H1 (cell line): Measurements from ENCODE around the gene ZNF667. TPM values are rescaled to one million over a fixed set of nuclear protein-coding genes. Genes with fewer than 3 reads are reported as not detected.

Experiments used
- CHD2 ChIP-seq: IDR thresholded peaks from 2 replicates; pipeline ENCODE4 v1.6.1; 2012; ENCODE audit warnings: low read length, improper control_type of control experiment
- EGR1 ChIP-seq: IDR thresholded peaks from 2 replicates; pipeline ENCODE4 v1.6.1; 2011; ENCODE audit warnings: low read depth, low read length, borderline replicate concordance
- SIN3A ChIP-seq, 2 experiments: IDR thresholded peaks in 1 of 2; conservative IDR thresholded peaks in 1 of 2; 2 replicates each; pipeline ENCODE4 v1.6.1; 2011 to 2012; ENCODE audit warnings: low read length in 2 of 2, improper control_type of control experiment in 1 of 2, low read depth in 1 of 2, mild to moderate bottlenecking in 1 of 2
- YY1 ChIP-seq: IDR thresholded peaks from 2 replicates; pipeline ENCODE4 v1.6.1; 2011; ENCODE audit warnings: low read depth, mild to moderate bottlenecking, low read length
- polyA plus RNA-seq, 7 experiments: library from polyadenylated mRNA; depleted of rRNA in 3 of 7; stranded (reverse) in 5 of 7; unstranded in 2 of 7; fragments of >200 nt in 5 of 7; fragments of 200-250 nt in 2 of 7; gene quantifications; 1 replicate in 5 of 7; 2 replicates in 1 of 7; 4 replicates in 1 of 7; pipeline versions ENCODE4 v1.2.1 to v1.2.3, GENCODE V29; 2011 to 2013; ENCODE audit warnings: missing spikeins in 2 of 7, mixed read lengths in 2 of 7
- total RNA-seq: library from RNA; stranded (reverse); fragmentation: NEBNext Ultra II Directional; extraction: Animal tissue kit (Norgen Biotek cat#: 25700); gene quantifications from 2 replicates; pipeline ENCODE4 v1.2.1, GENCODE V29; 2021
- TF ChIP-seq, protein P1 (sequence below), 3 experiments: IDR thresholded peaks; 1 replicate in 2 of 3; 2 replicates in 1 of 3; pipeline versions ENCODE4 v1.5.1 to v1.6.1; 2011; ENCODE audit warnings: low read length in 3 of 3, mild to moderate bottlenecking in 3 of 3, inconsistent platforms in 2 of 3, low read depth in 1 of 3, moderate library complexity in 1 of 3; ENCODE audit not compliant: insufficient read depth in 1 of 3; ENCODE audit errors: control extremely low read depth in 1 of 3

The ZNF667 gene
- total and polyA plus RNA-seq, 2 of the 8 experiments (the other 6 are each of a cell fraction or from before 2014, with no cell fraction given): 4.4 to 10.7 TPM

DNA sequence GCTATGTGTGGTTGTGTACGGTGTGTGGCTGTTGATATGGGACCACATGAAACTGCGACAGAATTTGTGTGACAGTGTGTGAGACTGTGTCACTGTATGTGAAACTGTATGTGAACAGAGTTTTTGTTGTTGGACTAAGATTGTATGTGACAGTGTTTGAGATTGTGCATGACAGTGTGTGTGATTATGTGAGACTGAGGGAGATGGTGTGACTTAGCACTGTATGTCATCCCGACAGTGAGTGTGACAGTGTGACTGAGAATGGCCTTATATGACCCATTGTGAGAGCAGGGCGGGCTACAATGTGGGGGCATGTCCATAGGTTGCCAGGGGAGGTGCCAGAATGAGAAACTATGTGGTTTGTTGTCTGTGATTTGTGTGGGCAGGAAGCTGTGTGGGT lies 72.1 kb downstream of the ZNF667 start (continued):
- no peak for TF ChIP-seq CHD2
- no peak for TF ChIP-seq SIN3A (conservative IDR thresholded peaks at IDR 0.05 in 1 of 2, IDR thresholded peaks at IDR 0.05 in 1 of 2; ENCODE audit: low read depth in 1 of 2, low read length in 2 of 2)
- TF ChIP-seq, protein P1, sequence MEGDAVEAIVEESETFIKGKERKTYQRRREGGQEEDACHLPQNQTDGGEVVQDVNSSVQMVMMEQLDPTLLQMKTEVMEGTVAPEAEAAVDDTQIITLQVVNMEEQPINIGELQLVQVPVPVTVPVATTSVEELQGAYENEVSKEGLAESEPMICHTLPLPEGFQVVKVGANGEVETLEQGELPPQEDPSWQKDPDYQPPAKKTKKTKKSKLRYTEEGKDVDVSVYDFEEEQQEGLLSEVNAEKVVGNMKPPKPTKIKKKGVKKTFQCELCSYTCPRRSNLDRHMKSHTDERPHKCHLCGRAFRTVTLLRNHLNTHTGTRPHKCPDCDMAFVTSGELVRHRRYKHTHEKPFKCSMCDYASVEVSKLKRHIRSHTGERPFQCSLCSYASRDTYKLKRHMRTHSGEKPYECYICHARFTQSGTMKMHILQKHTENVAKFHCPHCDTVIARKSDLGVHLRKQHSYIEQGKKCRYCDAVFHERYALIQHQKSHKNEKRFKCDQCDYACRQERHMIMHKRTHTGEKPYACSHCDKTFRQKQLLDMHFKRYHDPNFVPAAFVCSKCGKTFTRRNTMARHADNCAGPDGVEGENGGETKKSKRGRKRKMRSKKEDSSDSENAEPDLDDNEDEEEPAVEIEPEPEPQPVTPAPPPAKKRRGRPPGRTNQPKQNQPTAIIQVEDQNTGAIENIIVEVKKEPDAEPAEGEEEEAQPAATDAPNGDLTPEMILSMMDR (IDR thresholded peaks at IDR 0.05; ENCODE audit: control extremely low read depth in 1 of 3, insufficient read depth in 1 of 3, low read depth in 1 of 3, low read length in 3 of 3): no peak
- no peak for TF ChIP-seq EGR1
- TF ChIP-seq YY1: no peak
